Prostate gland (tissue), 2 donors: ENCODE measurements around the gene TBC1D21. TPM values are rescaled to one million over a fixed set of nuclear protein-coding genes. Genes with fewer than 3 reads are reported as not detected.

Experiments
- DNase-seq: peaks from one replicate; pipeline ENCODE4 v3.0.0-alpha.2; 2019; ENCODE audit warnings: low spot score
- H3K27ac ChIP-seq, 2 donors: fragments of 200-600 bp; sonication (generic); 2 replicates each; pipeline ENCODE4 v1.5.1; 2017 to 2019
- H3K27me3 ChIP-seq: fragments of 200-600 bp; sonication (generic); replicated peaks from 2 replicates; pipeline ENCODE4 v1.5.1; 2019; ENCODE audit not compliant: insufficient read depth
- H3K36me3 ChIP-seq, 2 donors: fragments of 200-600 bp; sonication (generic); 1 replicate in 1 of 2; 2 replicates in 1 of 2; pipeline versions ENCODE4 v1.5.1 to v1.8.1; 2017 to 2019
- H3K4me1 ChIP-seq: fragments of 200-600 bp; sonication (generic); replicated peaks from 2 replicates; pipeline ENCODE4 v1.5.1; 2019
- H3K4me3 ChIP-seq, 2 donors: fragments of 200-600 bp; sonication (generic); 2 replicates each; pipeline ENCODE4 v1.5.1; 2017 to 2019
- H3K9me3 ChIP-seq: fragments of 200-600 bp; sonication (generic); 2 replicates; pipeline ENCODE4 v1.5.1; 2017
- POLR2A ChIP-seq: fragments of 450-650 bp; IDR thresholded peaks from one replicate; pipeline ENCODE4 v1.6.1; 2016; ENCODE audit warnings: antibody characterized with exemption, mild to moderate bottlenecking
- POLR2AphosphoS5 ChIP-seq: sonication (generic); formaldehyde crosslinking; IDR thresholded peaks from one replicate; pipeline ENCODE4 v1.6.1; 2017; ENCODE audit warnings: antibody characterized with exemption
- WGBS: methylation state at CpG from one replicate; pipeline ENCODE4 v1.1.5; 2018; 5-methylcytosine and 5-hydroxymethylcytosine counted together
- intact Hi-C: fragments of 100-400 bp; cut with DNase I; formaldehyde crosslinking; loops from one replicate; pipeline ENCODE4 v1.14.2; 2022
- total RNA-seq, 2 donors: library from RNA; depleted of rRNA; stranded (reverse); fragments of >200 nt; gene quantifications; one replicate each; pipeline ENCODE4 v1.1.0, GENCODE V29; 2016
- TF ChIP-seq, protein P1 (sequence below), 4 experiments: fragments of 200-600 bp in 2 of 4; fragments of 450-650 bp in 2 of 4; sonication (generic) in 2 of 4; IDR thresholded peaks; 1 replicate in 3 of 4; 2 replicates in 1 of 4; pipeline ENCODE4 v1.5.1; 2016 to 2019; ENCODE audit warnings: antibody characterized with exemption in 4 of 4, mild to moderate bottlenecking in 2 of 4, moderate library complexity in 2 of 4

TBC1D21 gene
- total RNA-seq, 2 donors from 2014 or later = 1.4 TPM; not detected in 1

DNA sequence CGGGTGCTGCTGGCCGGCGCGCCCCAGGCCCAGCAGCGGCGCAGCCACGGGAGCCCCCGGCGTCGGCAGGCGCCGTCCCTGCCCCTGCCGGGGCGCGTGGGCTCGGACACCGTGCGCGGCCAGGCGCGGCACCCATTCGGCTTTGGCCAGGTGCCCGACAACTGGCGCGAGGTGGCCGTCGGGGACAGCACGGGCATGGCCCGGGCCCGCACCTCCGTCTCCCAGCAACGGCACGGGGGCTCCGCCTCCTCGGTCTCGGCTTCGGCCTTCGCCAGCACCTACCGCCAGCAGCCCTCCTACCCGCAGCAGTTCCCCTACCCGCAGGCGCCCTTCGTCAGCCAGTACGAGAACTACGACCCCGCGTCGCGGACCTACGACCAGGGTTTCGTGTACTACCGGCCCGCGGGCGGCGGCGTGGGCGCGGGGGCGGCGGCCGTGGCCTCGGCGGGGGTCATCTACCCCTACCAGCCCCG, 53.7 kb downstream of the TBC1D21 start:
- Histone ChIP-seq H3K4me3 (peak overlapping the region; percentile 56 to 61), H3K4me1 (peaks cover 6% of the 10 kb centered on the region), H3K27ac (peak overlapping the region; percentile 85 to 88), H3K9me3 (no peaks in the 10 kb centered on the region), H3K36me3 (no peaks in the 10 kb centered on the region), H3K27me3 (no peaks in the 10 kb centered on the region)
- DNase-seq = peak; percentile 62
- TF ChIP-seq, protein P1, sequence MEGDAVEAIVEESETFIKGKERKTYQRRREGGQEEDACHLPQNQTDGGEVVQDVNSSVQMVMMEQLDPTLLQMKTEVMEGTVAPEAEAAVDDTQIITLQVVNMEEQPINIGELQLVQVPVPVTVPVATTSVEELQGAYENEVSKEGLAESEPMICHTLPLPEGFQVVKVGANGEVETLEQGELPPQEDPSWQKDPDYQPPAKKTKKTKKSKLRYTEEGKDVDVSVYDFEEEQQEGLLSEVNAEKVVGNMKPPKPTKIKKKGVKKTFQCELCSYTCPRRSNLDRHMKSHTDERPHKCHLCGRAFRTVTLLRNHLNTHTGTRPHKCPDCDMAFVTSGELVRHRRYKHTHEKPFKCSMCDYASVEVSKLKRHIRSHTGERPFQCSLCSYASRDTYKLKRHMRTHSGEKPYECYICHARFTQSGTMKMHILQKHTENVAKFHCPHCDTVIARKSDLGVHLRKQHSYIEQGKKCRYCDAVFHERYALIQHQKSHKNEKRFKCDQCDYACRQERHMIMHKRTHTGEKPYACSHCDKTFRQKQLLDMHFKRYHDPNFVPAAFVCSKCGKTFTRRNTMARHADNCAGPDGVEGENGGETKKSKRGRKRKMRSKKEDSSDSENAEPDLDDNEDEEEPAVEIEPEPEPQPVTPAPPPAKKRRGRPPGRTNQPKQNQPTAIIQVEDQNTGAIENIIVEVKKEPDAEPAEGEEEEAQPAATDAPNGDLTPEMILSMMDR (IDR thresholded peaks at IDR 0.05) = no peak
- no peak for TF ChIP-seq POLR2AphosphoS5
- no peak for TF ChIP-seq POLR2A
- under 1% methylated on average over 25 of the region's 65 CpGs for WGBS
- intact Hi-C loops = no loop called here

- Histone ChIP-seq H3K4me1 (peaks cover 3% of the 10 kb centered on the region), H3K27ac (peak overlapping the region; percentile 85 to 88), H3K36me3 (no peaks in the 10 kb centered on the region), H3K27me3 (no peaks in the 10 kb centered on the region), H3K9me3 (no peaks in the 10 kb centered on the region), H3K4me3 (peak overlapping the region; percentile 56 to 61)
- TF ChIP-seq, protein P1 (IDR thresholded peaks at IDR 0.05) = peak; percentile 25 to 53 (median 37)
- TF ChIP-seq POLR2AphosphoS5 = no peak
- TF ChIP-seq POLR2A = peak; percentile 27
- under 1% methylated on average over 24 of the region's 78 CpGs for WGBS
- intact Hi-C loops = no loop called here
- peak; percentile 55 for DNase-seq
Measured at GRCh38 chr15:73927476-73928240, 54.3 kb downstream of the TBC1D21 start.

DNA sequence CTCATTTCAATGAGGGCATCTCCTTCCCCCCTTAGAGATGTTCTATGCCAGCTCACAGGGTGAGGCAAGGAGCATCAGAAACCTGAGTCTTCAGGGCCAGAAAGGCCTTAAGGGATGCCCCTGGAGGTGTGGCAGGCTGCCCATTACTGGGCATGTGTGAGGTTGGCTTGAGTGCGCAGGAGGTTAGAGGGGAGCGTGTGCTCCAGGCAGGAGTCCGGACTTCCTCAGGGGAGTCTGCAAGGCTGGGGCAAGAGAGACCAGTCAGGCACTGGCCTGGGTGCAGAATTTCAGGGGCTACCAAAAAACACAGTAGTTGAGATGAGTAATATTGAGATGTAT, 54.8 kb downstream of the TBC1D21 start:
- Histone ChIP-seq H3K4me1 (peaks cover 3% of the 10 kb centered on the region), H3K36me3 (no peaks in the 10 kb centered on the region), H3K27me3 (no peaks in the 10 kb centered on the region), H3K9me3 (no peaks in the 10 kb centered on the region), H3K4me3 (peak overlapping the region; percentile 56 to 61), H3K27ac (peak overlapping the region; percentile 85 to 88)
- WGBS = 53% methylated on average over 3 of the region's 3 CpGs
- no peak for DNase-seq
- no peak for TF ChIP-seq POLR2AphosphoS5
- TF ChIP-seq, protein P1 (IDR thresholded peaks at IDR 0.05) = no peak
- no peak for TF ChIP-seq POLR2A
- intact Hi-C loops = no loop called here

DNA sequence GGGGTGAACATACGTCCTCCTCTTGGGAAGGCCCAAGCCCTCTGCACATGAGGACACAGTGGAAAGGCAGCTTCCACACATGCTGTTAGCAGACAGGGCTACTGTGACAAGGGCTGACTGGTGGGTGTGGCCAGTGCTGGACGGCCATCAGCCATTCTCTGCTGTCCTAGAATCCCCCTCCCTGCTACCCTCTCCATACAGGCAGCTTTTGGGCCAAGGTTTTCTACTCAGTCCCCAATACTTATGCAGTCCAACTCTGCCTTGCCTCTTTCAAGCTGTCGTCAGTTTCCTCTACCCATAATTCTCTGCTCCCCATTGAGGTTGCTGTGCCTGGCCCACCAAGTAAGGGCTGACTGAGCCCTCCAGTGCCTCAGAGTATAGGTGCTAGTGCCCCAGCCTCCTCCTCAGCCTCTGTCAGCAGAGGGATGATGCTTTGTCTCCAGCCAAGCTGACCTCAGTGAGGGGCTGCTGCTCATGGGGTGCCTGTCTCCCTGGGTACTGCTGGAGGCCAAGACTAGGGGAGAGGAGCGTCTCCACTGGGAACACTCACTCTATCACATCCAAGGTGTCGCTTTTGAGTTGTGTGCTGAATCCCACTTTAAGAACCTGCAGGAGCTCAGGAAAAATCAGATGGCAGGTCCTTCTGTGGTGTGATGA, 55.7 kb downstream of the TBC1D21 start:
- no peaks in the 10 kb centered on the region for H3K36me3 ChIP-seq
- H3K4me3 ChIP-seq = no peak overlapping the region
- H3K9me3 ChIP-seq = no peaks in the 10 kb centered on the region
- no peak overlapping the region for H3K27ac ChIP-seq
- WGBS = 63% methylated on average over 5 of the region's 5 CpGs
- H3K4me1 ChIP-seq = peaks cover 3% of the 10 kb centered on the region
- no peak for DNase-seq
- no peaks in the 10 kb centered on the region for H3K27me3 ChIP-seq
- no peak for TF ChIP-seq POLR2AphosphoS5
- TF ChIP-seq, protein P1 (IDR thresholded peaks at IDR 0.05) = no peak
- no peak for TF ChIP-seq POLR2A
- intact Hi-C loops = no loop called here
